A549 treated with AZD9567 at 1 μM for 4 hours (cell line): ENCODE data around the gene TMEM115. TPM values are rescaled to one million over a fixed set of nuclear protein-coding genes. Genes with fewer than 3 reads are reported as not detected.

Source experiments
- total RNA-seq: library from RNA; stranded (reverse); fragments of 200-300 nt; extraction: Qiagen RNA extraction; gene quantifications from 5 replicates; pipeline ENCODE4 v1.2.3, GENCODE V29; 2022; ENCODE audit not compliant: insufficient read depth

Gene TMEM115, protein sequence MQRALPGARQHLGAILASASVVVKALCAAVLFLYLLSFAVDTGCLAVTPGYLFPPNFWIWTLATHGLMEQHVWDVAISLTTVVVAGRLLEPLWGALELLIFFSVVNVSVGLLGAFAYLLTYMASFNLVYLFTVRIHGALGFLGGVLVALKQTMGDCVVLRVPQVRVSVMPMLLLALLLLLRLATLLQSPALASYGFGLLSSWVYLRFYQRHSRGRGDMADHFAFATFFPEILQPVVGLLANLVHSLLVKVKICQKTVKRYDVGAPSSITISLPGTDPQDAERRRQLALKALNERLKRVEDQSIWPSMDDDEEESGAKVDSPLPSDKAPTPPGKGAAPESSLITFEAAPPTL
- 33.9 to 47.2 TPM (median 45.6 TPM) in 5 replicates for total RNA-seq

DNA sequence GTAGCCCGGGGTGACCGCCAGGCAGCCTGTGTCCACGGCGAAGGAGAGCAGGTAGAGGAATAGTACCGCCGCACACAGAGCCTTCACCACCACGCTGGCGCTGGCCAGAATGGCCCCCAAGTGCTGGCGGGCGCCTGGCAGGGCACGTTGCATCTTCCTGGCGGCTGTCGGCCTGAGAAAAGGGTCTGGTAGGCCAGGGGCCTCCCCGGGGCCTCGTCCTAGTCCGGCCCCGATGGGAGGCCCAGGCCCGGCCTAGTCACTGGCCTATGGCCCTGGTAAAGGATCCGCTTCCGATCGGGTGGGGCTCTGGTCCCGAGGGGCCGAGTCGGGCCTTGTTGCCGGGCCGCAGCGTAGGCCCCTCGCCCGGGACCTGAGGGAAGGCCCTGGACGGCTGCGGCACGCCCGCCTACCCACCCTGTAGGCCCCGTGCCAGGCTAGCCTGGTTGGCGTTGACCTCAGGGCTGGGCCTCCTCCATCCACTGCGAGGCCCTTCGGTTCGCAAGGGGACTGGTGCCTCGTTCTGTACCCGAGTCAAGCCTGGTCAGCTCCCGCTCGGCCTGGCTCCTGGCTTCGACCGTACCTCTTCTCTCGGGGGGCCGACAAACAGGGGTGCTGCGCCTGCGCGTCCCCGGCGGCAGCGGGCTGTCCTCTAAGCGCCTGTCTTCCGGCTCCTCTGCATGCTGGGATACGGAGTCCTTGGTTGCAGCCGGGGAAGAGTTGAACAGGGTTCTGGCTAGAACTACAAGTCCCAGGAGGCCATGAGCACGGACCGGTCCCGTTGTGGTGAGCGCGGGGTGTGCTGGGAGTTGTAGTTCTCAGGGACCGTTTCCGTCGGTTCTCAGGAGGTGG lies at the start of gene TMEM115:
TMEM115 (minus strand) TSS at position 611 of the 849 bp plus-strand sequence; CDS start at position 153, 458 bp downstream.

DNA sequence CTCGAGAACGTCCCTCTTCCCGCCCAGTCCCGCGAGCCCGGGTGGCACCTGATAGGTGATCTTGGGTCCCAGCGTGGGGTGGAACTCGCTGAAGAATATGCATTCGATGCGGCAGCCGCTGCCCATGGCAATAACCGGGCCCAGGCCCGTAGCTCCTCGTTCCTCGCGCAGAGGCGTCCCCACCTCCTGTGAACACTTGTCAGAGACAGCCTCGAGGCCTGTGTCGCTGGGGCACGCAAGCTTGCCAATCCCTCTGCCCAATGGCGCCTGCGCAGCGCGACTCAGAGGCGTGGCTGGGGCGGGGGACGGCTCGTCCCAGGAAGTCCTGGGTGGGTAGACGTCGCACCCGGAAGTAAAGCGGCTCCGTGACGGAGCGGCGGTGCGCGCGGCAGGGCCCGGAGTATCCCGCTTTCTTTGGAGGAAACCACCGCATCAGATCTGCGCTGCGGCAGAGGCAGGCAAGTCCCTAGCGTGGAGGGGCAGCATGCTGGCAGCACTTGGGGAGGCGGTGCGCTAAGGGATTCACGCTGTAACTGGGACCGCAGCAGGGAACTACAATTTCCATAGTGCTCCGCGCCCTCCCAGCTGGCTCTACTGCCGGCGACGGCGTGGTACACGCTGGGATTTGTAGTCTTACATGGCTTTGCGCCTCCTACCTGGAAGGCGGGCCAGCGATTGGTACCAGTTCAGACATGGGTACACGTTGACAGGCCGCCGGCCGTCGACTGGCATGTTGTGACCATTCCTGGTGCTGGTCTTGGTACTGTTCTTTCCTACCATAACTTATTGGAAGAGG lies 8.6 kb downstream of the TMEM115 start, which contains the start of the genes CYB561D2 and NPRL2:
CYB561D2 (plus strand) TSS at position 336 of the 796 bp plus-strand sequence. CDS start 572 bp downstream, outside the sequence.
NPRL2 (minus strand) TSS at position 249 of the 796 bp plus-strand sequence; CDS start at position 126, 123 bp downstream.

GRCh38 chr3:50345586-50346234 lies 13.6 kb downstream of the TMEM115 start, which contains the start of gene ZMYND10:
TSS of gene ZMYND10 (minus strand) at chr3:50345732. CDS start at chr3:50345579, 153 bp downstream.

DNA sequence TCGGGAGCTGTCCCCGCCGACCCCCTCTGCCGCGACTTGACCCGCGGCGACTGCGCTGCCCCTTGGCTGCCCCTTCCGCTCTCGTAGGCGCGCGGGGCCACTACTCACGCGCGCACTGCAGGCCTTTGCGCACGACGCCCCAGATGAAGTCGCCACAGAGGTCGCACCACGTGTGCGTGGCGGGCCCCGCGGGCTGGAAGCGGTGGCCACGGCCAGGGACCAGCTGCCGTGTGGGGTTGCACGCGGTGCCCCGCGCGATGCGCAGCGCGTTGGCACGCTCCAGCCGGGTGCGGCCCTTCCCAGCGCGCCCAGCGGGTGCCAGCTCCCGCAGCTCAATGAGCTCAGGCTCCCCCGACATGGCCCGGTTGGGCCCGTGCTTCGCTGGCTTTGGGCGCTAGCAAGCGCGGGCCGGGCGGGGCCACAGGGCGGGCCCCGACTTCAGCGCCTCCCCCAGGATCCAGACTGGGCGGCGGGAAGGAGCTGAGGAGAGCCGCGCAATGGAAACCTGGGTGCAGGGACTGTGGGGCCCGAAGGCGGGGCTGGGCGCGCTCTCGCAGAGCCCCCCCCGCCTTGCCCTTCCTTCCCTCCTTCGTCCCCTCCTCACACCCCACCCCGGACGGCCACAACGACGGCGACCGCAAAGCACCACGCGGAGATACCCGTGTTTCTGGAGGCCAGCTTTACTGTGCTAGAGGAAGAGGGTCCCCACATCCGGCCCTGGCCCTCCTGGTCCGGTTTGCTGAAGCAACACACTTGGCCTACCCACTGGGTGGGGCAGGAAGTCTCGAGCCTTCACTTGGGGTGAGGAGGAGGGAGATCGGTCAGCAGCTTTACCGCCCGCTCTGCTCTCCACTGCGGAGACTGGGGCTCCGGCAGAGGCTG lies 18.6 kb downstream of the TMEM115 start, which contains the start of gene RASSF1:
RASSF1 (minus strand) TSS at position 389 of the 882 bp plus-strand sequence; CDS start at position 358, 31 bp downstream.

DNA sequence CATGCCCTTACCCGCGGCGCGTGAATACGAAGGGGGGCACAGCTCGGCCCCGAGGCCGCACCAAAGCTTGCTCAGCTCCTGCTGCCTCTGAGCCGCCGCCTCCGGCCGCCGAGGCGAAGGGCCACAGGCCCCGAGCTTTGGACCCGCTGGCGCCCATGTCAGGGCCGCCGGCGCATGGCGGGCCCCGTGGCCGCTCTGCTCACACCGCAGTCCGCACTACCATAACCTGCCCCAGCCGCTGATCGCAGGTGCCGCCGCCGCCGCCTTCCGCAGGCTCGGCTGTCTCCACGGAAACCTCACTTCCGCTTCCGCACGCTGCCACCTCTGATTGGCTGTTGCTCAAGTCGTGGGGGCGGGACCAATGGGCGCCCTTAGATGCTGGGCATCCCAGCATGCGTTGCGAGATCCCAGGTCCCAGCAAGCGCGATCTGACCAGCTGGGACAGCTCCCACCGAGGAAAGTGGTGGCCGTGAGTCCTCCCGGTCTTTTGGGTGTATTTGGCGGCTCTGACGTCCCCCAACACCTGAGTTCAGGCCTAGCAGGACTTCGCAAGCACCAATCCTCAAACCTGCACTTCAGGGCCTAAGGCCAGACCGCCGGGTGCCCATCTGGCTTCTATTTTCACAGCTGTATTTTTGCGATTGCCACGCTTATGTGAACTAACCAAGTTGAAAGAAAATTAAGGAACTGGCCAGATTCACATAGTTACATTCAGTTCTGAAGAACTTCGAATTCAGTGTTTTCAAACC lies 31.2 kb downstream of the TMEM115 start, which contains the start of gene TUSC2:
TUSC2 (minus strand) TSS at position 281 of the 749 bp plus-strand sequence; CDS start at position 157, 124 bp downstream.

GRCh38 chr3:50322386-50323091 lies 36.8 kb downstream of the TMEM115 start, which contains the start of gene HYAL2:
TSS of gene HYAL2 (minus strand) at chr3:50322745. CDS start at chr3:50320489, 2,256 bp downstream.

Other genes starting within 250 kb of the TMEM115 start
- 9.3 to 14.6 TPM (median 13.9 TPM) in 5 replicates for gene SEMA3F, start 204.2 kb downstream of the TMEM115 start, total RNA-seq
- gene GNAT1, start 167.9 kb downstream of the TMEM115 start, total RNA-seq = not detected in 5 replicates
- 0.05 to 0.09 TPM in 2 of 5 replicates, not detected in the others for gene SLC38A3, start 154.2 kb downstream of the TMEM115 start, total RNA-seq
- 37.0 to 49.5 TPM (median 48.2 TPM) in 5 replicates for gene GNAI2, start 123.3 kb downstream of the TMEM115 start, total RNA-seq
- 6.3 to 12.7 TPM (median 6.7 TPM) in 5 replicates for gene SEMA3B, start 90.4 kb downstream of the TMEM115 start, total RNA-seq
- gene LSMEM2, start 80.4 kb downstream of the TMEM115 start, total RNA-seq = 0.07 to 0.08 TPM (median 0.07 TPM) in 4 of 5 replicates, not detected in the other
- gene IFRD2, start 67.1 kb downstream of the TMEM115 start, total RNA-seq = 64.7 to 88.5 TPM (median 84.1 TPM) in 5 replicates
- gene HYAL3, start 60.1 kb downstream of the TMEM115 start, total RNA-seq = 6.8 to 10.1 TPM (median 8.3 TPM) in 5 replicates
- 4.3 to 8.6 TPM (median 8.3 TPM) in 5 replicates for gene NAA80, start 60.1 kb downstream of the TMEM115 start, total RNA-seq
- 0.40 to 0.48 TPM (median 0.46 TPM) in 4 of 5 replicates, not detected in the other for gene HYAL1, start 55.9 kb downstream of the TMEM115 start, total RNA-seq
- 26.8 to 33.6 TPM (median 30.4 TPM) in 5 replicates for gene HYAL2, start 36.8 kb downstream of the TMEM115 start, total RNA-seq
- 19.8 to 39.8 TPM (median 36.5 TPM) in 5 replicates for gene TUSC2, start 31.3 kb downstream of the TMEM115 start, total RNA-seq
- 14.4 to 22.0 TPM (median 21.2 TPM) in 5 replicates for gene RASSF1, start 18.7 kb downstream of the TMEM115 start, total RNA-seq
- 0.86 to 1.5 TPM (median 1.2 TPM) in 4 of 5 replicates, not detected in the other for gene ZMYND10, start 13.8 kb downstream of the TMEM115 start, total RNA-seq
- gene NPRL2, start 8.7 kb downstream of the TMEM115 start, total RNA-seq = 13.4 to 15.4 TPM (median 14.4 TPM) in 5 replicates
- 15.1 to 22.0 TPM (median 20.1 TPM) in 5 replicates for gene CYB561D2, start 8.7 kb downstream of the TMEM115 start, total RNA-seq
- 0.37 to 1.8 TPM (median 0.64 TPM) in 5 replicates for gene CACNA2D2, start 144.1 kb upstream of the TMEM115 start, total RNA-seq
- 2.3 to 4.4 TPM (median 2.7 TPM) in 5 replicates for gene C3orf18, start 208.2 kb upstream of the TMEM115 start, total RNA-seq
- gene HEMK1, start 210.0 kb upstream of the TMEM115 start, total RNA-seq = 1.1 to 6.6 TPM (median 6.2 TPM) in 5 replicates